Diencephalon (tissue), 1 donor: ENCODE results near the gene THBS3. TPM values are rescaled to one million over a fixed set of nuclear protein-coding genes. Genes with fewer than 3 reads are reported as not detected.

Experiments
- small RNA-seq: library from RNA; depleted of rRNA; stranded (forward); fragments of <200 nt; gene quantifications from one replicate; pipeline ENCODE3, GENCODE V24; 2014
- total RNA-seq: library from RNA; depleted of rRNA; stranded (reverse); fragments of >200 nt; gene quantifications from one replicate; pipeline ENCODE4 v1.2.3, GENCODE V29; 2014

THBS3 gene
- total RNA-seq = 11.5 TPM

DNA sequence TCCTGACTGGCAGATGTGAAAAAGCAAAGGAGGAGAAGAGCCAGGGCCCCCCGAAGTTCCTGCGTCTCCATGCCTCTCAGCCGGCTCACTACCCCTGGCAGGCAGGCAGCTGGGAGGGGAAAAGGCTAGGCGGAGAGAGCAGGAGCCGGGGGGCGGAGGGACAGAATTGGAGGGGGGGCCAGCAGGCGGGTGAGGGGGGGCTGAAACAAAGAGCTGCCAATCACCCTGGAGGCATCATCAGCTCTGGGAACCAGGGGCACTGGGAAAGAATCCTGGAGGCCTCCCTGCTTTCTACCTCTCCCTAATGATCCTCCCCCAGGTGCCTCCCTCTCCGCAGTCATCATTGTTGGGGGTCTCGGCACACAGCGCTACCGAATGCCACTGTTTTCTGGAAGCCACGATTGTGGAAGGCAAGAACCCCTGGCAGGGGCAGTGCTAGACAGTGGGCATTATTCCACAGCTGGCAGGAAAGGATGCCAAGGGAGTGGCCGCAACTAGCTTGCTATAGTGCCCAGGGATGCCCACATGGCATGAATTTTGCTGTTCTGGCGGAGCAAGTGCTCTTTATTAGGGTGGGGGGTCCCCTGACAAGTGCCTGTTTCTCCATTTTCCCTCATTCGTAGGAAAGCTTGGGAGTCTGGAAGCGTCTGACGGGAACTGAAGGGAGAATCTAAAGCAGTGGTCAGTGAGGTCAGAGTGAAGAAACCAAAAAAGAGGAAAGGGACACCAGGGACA is at the start of gene THBS3:
THBS3 (minus strand) TSS at position 92 of the 735 bp plus-strand sequence; CDS start at position 71, 21 bp downstream.

DNA sequence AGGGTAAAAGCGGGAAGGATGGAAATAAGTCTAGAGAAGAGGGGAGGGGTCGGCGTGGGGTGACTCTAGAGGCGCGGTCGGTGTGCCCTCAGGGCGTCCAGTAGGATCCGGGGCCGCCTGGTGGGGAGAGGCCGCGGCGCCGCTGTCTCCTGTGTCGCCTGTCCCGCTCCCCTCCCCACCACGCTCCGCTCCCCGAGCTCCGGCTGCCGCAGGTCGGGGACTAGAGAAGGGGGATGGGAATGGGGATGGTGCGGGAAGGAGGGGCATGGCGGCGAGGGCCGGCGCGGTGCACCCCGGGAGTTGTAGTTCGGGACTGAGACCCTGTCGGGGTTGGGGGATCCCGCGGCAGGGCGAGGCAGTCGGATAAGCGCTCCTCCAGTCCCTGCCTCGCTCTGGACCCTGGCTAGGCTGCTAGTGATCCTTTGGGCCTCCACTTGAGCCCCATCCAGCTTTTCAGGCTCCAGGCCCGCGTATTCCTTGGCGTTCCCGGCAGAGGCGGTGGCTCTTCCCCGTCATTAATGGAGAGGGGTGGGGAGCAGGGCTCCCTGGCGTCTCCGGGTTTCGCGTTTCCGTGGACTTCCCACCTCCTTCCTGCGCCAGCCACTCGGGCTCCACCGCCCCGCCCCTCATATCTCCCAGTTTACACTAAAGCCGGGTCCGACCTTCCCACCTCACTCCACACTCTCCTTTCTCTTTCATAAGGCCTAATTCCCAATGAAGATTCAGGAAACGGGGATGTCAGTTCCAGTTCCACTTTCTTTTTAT is 47.7 kb upstream of the THBS3 start, which contains the start of gene ENTREP3:
ENTREP3 (minus strand) TSS at position 241 of the 765 bp plus-strand sequence. CDS start 606 bp downstream, outside the sequence.

DNA sequence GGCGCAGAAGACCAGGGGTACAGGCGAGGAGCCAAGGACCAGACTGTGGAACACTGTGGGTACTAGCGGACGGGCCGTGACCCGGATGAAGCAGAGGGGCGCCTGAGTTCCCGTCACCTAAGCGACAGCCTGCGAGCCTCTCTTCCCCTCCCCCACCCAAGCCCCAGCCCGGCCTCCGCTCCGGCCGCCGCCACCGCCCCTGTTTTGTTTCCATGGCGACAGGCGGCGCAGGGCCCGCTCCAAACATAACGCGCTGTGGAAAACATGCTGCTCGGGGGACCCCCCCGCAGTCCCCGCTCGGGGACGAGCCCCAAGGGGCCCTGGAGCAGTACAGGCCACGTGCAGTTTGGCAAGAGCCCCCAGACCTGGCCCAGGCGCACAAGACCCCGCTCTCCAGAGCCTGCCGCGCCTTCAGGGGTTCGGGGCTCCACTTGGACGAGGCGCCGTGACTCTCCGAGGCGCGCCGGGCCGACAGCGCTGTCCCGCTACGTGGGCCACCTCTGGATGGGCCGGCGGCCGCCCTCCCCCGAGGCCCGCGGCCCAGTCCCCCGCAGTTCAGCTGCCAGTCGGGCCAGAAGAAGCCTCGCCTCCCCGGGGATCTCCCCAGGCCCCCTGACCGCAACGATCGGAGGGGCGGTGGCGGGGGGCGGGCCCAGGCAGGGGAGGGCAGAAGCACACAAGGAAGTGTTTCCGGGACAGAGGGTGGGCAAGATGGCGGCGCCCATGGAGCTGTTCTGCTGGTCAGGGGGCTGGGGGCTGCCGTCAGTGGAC is 1.0 kb upstream of the THBS3 start, which contains the start of gene MTX1:
MTX1 (plus strand) TSS at position 155 of the 771 bp plus-strand sequence; CDS start at position 265, 110 bp downstream.

DNA sequence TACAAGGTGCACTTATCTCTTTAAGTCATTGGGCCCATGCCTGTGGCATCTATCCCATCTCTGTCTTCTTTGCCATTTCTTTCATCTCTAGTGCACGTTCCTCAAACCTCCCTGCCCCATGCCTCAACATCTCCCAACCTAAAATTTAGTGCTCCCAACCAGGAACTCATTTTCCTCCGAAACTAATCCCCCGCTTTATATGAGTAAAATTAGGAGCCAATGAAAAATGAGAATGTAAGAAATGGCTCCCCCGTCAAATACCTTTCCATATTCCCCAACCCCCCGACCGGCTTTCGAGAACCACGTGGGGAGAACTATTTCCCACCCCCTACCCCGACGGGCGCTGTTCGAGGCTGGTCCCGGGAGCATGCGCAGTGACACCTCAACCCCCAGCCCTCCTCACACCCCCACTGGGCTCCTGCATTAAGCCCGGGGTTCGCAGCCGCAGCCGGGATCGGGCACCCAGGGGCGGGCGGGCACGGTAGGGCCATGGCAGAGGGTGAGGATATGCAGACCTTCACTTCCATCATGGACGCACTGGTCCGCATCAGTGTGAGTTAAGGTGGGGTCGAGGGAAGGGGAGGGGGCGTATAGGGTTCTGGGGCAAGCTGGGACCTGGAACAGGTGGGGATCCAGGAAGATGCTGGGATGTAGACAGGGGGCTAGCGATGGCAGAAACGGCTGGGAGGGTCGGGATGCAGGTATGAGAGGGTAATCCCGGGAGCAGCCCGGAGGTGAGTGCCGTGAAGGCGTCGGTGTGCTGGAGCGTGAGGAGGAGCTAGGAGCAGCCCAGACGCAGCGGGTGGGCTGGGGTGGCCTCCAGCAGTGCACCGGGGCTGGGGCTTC is 34.0 kb downstream of the THBS3 start, which contains the start of gene TRIM46:
TRIM46 (plus strand) TSS at position 372 of the 846 bp plus-strand sequence; CDS start at position 490, 118 bp downstream.

DNA sequence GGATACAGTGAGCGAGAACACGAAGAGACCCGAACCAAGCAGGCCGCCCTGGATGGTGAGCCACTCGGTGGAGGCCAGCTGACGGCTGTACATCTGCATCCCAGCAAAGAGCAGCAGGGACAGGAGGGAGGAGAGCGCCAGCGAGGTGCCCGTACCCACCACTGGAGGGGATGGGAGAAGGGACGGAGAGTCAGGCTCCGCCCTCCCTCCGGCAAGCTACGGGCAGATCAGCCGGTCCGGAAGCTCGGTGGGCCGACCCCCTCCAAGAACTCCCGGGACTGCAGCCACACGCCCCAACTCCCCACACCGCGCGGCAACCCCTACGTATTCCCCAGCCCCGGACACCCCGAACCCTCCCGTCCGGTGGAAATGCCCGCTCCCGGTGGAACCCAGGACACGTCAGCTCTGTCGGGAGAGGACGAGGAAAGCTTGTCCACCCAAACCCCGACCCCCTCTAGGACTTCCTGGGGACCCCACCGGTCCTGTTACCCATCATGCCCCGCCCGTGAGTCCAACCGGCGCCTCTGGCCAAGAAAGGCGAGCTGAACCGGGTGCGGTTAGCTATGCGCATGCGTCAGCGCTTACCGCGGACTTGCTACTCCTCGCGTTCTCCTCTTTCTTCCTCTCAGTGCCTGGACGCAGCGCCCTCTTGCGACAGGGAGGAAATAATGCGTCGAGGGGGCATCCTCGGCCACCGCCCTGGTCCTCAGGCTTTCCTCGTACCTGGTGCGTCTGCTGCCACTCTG is 34.8 kb downstream of the THBS3 start, which contains the start of gene KRTCAP2:
KRTCAP2 (minus strand) TSS at position 573 of the 746 bp plus-strand sequence; CDS start at position 493, 80 bp downstream.

Small RNAs within 50 kb of the gene (small RNA-seq; reads per million reads assigned to genes)
- not detected for gene HMGN2P18

Other genes starting within 250 kb of the THBS3 start
- 16.6 TPM for gene PYGO2, start 246.1 kb downstream of the THBS3 start, total RNA-seq
- gene SHC1, start 237.2 kb downstream of the THBS3 start, total RNA-seq = 17.1 TPM
- 25.6 TPM for gene CKS1B, start 233.2 kb downstream of the THBS3 start, total RNA-seq
- 18.9 TPM for gene FLAD1, start 224.6 kb downstream of the THBS3 start, total RNA-seq
- gene LENEP, start 214.3 kb downstream of the THBS3 start, total RNA-seq = 0.69 TPM
- 3.5 TPM for gene ZBTB7B, start 205.1 kb downstream of the THBS3 start, total RNA-seq
- 0.46 TPM for gene DCST2, start 174.1 kb downstream of the THBS3 start, total RNA-seq
- not detected for gene DCST1, start 174.1 kb downstream of the THBS3 start, total RNA-seq
- 20.5 TPM for gene ADAM15, start 156.6 kb downstream of the THBS3 start, total RNA-seq
- gene EFNA4, start 144.2 kb downstream of the THBS3 start, total RNA-seq = 1.2 TPM
- 13.8 TPM for gene EFNA3, start 129.1 kb downstream of the THBS3 start, total RNA-seq
- 5.3 TPM for gene EFNA1, start 80.0 kb downstream of the THBS3 start, total RNA-seq
- 7.8 TPM for gene SLC50A1, start 72.0 kb downstream of the THBS3 start, total RNA-seq
- gene DPM3, start 67.4 kb downstream of the THBS3 start, total RNA-seq = 13.8 TPM
- gene KRTCAP2, start 34.6 kb downstream of the THBS3 start, total RNA-seq = 60.2 TPM
- gene TRIM46, start 34.0 kb downstream of the THBS3 start, total RNA-seq = 21.2 TPM
- 15.5 TPM for gene MTX1, start 798 bp upstream of the THBS3 start, total RNA-seq
- 5.5 TPM for gene ENTREP3, start 47.6 kb upstream of the THBS3 start, total RNA-seq
- 29.5 TPM for gene SCAMP3, start 54.5 kb upstream of the THBS3 start, total RNA-seq
- gene CLK2, start 65.6 kb upstream of the THBS3 start, total RNA-seq = 24.2 TPM
- 22.8 TPM for gene HCN3, start 69.6 kb upstream of the THBS3 start, total RNA-seq
- 0.23 TPM for gene PKLR, start 93.5 kb upstream of the THBS3 start, total RNA-seq
- gene FDPS, start 101.0 kb upstream of the THBS3 start, total RNA-seq = 130 TPM
- gene RUSC1, start 113.0 kb upstream of the THBS3 start, total RNA-seq = 60.4 TPM